Measurements from ENCODE around the gene GAMT.

The GAMT gene

GRCh38 chr19:1390890-1391423 is 10.4 kb downstream of the GAMT start:
- H3K27ac ChIP-seq (ENCODE audit: low read length), result no peak overlapping the region
- H3K9me2 ChIP-seq (replicated peaks; ENCODE audit: insufficient read depth, low read length), result no peaks in the 10 kb centered on the region
- H3K4me3 ChIP-seq (ENCODE audit: low read length), result no peak overlapping the region
- peaks cover 36% of the 10 kb centered on the region for H3K79me2 ChIP-seq (ENCODE audit: low read length)
- no peaks in the 10 kb centered on the region for H3K4me1 ChIP-seq (ENCODE audit: low read length)
- no peaks in the 10 kb centered on the region for H4K20me1 ChIP-seq (ENCODE audit: insufficient read depth, low read length)
- no peak for DNase-seq
- H3K36me3 ChIP-seq (replicated peaks; ENCODE audit: insufficient read depth, low read length), result no peaks in the 10 kb centered on the region; the same call in 1 of the 2 replicates
- no peak overlapping the region for H3K9ac ChIP-seq (ENCODE audit: low read length)
- H3F3A ChIP-seq (ENCODE audit: insufficient read depth, low read length), result no peaks in the 10 kb centered on the region
- TF ChIP-seq EZH2 (optimal IDR thresholded peaks at IDR 0.05; ENCODE audit: low read depth, low read length) (no peak), EZH2phosphoT487 (IDR thresholded peaks at IDR 0.05; ENCODE audit: low read length) (no peak)
- TF ChIP-seq, protein P1, sequence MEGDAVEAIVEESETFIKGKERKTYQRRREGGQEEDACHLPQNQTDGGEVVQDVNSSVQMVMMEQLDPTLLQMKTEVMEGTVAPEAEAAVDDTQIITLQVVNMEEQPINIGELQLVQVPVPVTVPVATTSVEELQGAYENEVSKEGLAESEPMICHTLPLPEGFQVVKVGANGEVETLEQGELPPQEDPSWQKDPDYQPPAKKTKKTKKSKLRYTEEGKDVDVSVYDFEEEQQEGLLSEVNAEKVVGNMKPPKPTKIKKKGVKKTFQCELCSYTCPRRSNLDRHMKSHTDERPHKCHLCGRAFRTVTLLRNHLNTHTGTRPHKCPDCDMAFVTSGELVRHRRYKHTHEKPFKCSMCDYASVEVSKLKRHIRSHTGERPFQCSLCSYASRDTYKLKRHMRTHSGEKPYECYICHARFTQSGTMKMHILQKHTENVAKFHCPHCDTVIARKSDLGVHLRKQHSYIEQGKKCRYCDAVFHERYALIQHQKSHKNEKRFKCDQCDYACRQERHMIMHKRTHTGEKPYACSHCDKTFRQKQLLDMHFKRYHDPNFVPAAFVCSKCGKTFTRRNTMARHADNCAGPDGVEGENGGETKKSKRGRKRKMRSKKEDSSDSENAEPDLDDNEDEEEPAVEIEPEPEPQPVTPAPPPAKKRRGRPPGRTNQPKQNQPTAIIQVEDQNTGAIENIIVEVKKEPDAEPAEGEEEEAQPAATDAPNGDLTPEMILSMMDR (IDR thresholded peaks at IDR 0.05; ENCODE audit: low read length), result no peak
- no peak overlapping the region for H2AFZ ChIP-seq (ENCODE audit: low read length)
- no peaks in the 10 kb centered on the region for H3K9me3 ChIP-seq (replicated peaks; ENCODE audit: insufficient read depth, low read length)
- H3K4me2 ChIP-seq (ENCODE audit: low read depth, low read length), result no peak overlapping the region
- no peaks in the 10 kb centered on the region for H3K27me3 ChIP-seq (replicated peaks; ENCODE audit: insufficient read depth, low read length)

DNA sequence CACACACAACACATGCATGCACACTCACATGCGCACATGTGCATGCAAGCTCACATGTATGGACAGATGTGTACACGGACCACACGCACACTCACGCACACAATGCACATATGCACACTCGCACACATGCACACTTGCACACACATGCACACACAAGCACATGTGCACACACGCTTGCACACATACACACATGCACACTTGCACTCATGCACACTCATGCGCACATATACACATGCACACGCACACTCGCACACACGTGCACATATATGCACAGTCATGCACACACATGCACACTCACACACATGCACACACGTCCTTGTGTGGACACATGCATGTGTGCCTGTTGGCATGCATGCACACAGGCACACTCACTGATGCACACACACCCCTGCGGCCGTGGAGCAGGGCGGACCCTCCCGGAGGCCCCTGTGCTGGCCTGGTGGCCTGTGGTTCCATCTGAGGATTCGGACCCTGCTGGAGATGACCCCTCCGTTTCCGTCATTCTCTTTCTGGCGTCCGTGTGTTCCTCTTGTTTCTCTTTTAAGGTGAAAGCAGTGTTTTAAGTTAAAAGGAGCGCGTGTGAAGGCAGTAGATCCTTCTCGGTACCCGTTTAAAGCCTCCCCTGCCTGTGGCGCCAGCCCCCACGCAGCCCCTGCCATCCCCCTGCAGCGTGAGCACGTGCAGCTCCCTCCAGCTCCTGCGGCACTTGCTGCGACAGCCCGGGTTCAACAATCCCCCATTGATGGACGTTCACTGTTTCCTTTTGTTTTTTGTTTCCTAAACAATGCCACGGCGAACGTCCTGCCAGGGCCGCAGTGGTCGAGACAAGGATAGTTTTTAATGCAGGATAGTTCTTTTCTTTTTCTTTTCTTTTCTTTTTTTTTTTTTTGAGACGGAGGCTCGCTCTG is 12.1 kb downstream of the GAMT start:
- Histone ChIP-seq H3K9me3 (replicated peaks; ENCODE audit: insufficient read depth, low read length) (no peaks in the 10 kb centered on the region), H3F3A (ENCODE audit: insufficient read depth, low read length) (peaks cover 4% of the 10 kb centered on the region), H3K4me1 (ENCODE audit: low read length) (no peaks in the 10 kb centered on the region), H3K4me3 (ENCODE audit: low read length) (no peak overlapping the region), H3K36me3 (replicated peaks; ENCODE audit: insufficient read depth, low read length) (no peaks in the 10 kb centered on the region; the same call in 1 of the 2 replicates), H3K79me2 (ENCODE audit: low read length) (peaks cover 53% of the 10 kb centered on the region), H4K20me1 (ENCODE audit: insufficient read depth, low read length) (no peaks in the 10 kb centered on the region), H3K9me2 (replicated peaks; ENCODE audit: insufficient read depth, low read length) (no peaks in the 10 kb centered on the region), H2AFZ (ENCODE audit: low read length) (no peak overlapping the region), H3K4me2 (ENCODE audit: low read depth, low read length) (no peak overlapping the region), H3K27ac (ENCODE audit: low read length) (no peak overlapping the region), H3K9ac (ENCODE audit: low read length) (no peak overlapping the region), H3K27me3 (replicated peaks; ENCODE audit: insufficient read depth, low read length) (no peaks in the 10 kb centered on the region)
- no peak for DNase-seq
- TF ChIP-seq, protein P1 (IDR thresholded peaks at IDR 0.05; ENCODE audit: low read length), result no peak
- TF ChIP-seq EZH2 (optimal IDR thresholded peaks at IDR 0.05; ENCODE audit: low read depth, low read length) (no peak), EZH2phosphoT487 (IDR thresholded peaks at IDR 0.05; ENCODE audit: low read length) (no peak)

DNA sequence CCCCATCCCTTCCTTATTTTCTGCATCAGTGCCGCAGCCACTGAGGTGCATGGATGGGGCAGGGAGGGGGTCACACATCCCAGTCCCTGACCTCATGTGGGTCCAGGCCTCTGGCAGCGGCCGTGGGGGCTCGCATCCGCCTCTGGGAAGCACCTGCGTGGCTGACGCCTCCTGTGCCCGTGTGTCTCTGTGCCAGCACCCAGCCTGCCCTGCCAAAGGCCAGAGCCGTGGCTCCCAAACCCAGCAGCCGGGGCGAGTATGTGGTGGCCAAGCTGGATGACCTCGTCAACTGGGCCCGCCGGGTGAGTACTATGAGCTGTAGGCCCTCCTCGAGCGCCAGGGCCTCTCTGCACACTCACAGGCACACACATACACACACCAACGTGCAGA is 12.7 kb downstream of the GAMT start:
- Histone ChIP-seq H3K4me1 (ENCODE audit: low read length) (no peaks in the 10 kb centered on the region), H3K79me2 (ENCODE audit: low read length) (peaks cover 58% of the 10 kb centered on the region), H3K36me3 (replicated peaks; ENCODE audit: insufficient read depth, low read length) (no peaks in the 10 kb centered on the region; the same call in 1 of the 2 replicates), H3K9me2 (replicated peaks; ENCODE audit: insufficient read depth, low read length) (no peaks in the 10 kb centered on the region), H3K4me3 (ENCODE audit: low read length) (no peak overlapping the region), H3K9ac (ENCODE audit: low read length) (no peak overlapping the region), H3K9me3 (replicated peaks; ENCODE audit: insufficient read depth, low read length) (no peaks in the 10 kb centered on the region), H3K4me2 (ENCODE audit: low read depth, low read length) (no peak overlapping the region), H2AFZ (ENCODE audit: low read length) (no peak overlapping the region), H3K27me3 (replicated peaks; ENCODE audit: insufficient read depth, low read length) (no peaks in the 10 kb centered on the region), H3K27ac (ENCODE audit: low read length) (no peak overlapping the region), H4K20me1 (ENCODE audit: insufficient read depth, low read length) (no peaks in the 10 kb centered on the region), H3F3A (ENCODE audit: insufficient read depth, low read length) (peaks cover 8% of the 10 kb centered on the region)
- DNase-seq, result no peak
- no peak for TF ChIP-seq EZH2 (optimal IDR thresholded peaks at IDR 0.05; ENCODE audit: low read depth, low read length)
- TF ChIP-seq, protein P1 (IDR thresholded peaks at IDR 0.05; ENCODE audit: low read length), result no peak
- TF ChIP-seq EZH2phosphoT487 (IDR thresholded peaks at IDR 0.05; ENCODE audit: low read length), result no peak

Data from MM.1S (cell line).